Hematopoietic multipotent progenitor cell treated with erythropoietin and hydrocortisone succinate and interleukin-3 and kit ligand, for 17 days (in vitro differentiated cells): ENCODE measurements around the gene ATP2B1.
"Not testable (repeated sequence)": the region's sequence is repeated elsewhere in the genome, so short reads cannot be mapped to it uniquely, and the experiment has no call there.

ENCODE experiments used
- DNase-seq: peaks from one replicate; pipeline ENCODE4 v3.0.0-alpha.2; 2015; ENCODE audit warnings: low spot score

Gene ATP2B1

DNA sequence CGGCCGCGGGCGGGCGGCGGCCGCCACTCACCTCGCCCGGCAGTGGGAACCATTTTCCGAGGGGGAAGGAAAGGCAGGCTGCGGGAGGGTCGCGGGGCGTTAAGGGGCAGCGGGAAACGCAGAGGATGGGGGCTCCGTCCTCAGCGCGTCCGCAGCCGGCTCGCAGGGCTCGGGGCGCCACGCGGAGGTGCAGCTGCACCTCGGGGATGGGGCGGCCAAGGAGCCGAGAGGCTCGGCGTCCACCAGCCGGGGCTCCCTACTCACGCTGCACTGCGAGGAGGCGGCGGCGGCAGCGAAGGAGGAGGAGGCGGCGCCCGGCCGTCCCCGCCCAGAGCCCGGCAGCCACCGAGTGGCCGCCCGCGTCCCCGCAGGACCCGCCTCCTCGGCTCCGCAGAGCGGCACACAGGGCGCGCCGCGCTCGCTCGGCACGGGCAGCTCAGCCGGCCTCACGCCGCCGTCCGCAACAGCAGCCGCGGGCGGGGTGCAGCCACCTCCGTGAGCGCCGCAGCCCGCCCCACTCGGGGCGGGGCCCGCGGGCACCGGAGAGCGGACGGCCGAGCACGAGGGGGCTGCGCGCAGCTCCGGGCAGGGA lies at the start of gene ATP2B1:
ATP2B1 (minus strand) TSS at position 274 of the 592 bp plus-strand sequence. CDS start 52,952 bp downstream, outside the sequence.
- DNase-seq, result peak; percentile 85

DNA sequence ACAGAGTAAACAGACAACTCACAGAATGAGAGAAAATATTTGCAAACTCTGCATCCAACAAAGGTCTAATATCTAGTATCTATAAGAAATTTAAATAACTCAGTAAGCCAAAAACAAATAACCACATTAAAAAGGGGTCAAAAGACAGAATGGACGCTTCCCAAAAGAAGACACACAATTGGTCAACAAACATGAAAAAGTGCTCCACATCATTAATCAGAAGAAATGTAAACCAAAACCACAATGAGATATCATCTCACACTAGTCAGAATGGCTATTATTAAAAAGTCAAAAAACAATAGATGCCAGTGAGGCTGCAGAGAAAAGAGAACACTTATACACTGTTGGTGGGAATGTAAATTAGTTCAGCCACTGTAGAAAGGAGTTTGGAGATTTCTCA lies 49.3 kb upstream of the ATP2B1 start:
- not testable (repeated sequence) for DNase-seq

DNA sequence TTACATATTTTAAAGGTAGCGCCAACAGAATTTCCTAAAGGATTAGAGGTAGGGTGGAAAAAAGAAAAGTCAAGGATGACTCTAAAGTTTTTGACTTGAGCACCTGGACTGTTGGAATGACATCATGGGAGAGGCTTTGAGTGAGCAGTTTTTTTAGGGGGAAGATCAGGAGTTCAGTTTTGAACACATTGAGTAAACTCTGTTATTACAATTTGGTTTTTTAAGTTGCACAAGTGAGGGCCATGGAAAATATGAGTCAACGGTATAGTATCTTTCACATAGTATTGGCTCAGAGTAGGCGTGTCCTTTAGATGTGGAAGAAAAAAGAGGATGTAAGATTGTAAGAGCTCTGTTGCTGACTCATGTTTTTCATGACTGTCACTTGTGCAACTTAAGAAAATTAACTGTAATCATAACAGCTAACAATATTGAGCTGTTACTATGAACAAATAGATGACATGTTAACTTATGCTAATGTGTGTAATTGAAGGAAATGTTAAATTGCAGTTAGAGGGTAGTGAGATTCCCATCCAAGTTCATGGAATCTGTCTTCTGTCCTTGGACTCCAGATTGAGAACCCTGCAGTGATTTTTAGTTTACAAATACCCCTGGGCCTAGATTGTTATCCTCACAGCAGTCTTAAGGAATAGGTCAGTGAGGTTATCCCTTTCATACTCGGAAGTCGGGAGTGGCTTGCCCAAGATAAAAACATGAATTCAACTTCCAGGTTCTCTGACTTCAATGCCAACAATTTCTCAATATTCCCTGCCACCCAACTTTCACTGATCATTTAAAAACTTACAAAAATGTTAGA lies 48.2 kb upstream of the ATP2B1 start:
- DNase-seq, result peak; percentile 74

DNA sequence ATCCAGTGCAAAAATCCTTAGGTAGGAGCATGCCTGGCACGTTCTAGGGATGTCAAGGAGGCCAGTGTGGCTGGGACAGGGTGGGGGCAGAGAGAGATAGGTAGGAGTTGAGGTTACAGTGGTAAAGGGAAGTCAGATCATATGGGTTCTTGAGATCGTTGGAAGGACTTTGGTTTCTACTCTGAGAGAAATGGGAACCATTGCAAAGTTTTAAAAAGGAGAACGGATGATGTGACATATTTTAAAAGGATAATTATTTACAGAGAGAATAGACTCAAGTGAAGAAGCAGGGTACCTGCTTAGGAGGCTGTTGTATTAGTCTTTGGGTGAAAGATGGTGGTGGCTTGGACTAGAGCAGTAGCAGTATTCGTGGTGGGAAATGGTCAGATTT lies 47.6 kb upstream of the ATP2B1 start:
- no peak for DNase-seq

DNA sequence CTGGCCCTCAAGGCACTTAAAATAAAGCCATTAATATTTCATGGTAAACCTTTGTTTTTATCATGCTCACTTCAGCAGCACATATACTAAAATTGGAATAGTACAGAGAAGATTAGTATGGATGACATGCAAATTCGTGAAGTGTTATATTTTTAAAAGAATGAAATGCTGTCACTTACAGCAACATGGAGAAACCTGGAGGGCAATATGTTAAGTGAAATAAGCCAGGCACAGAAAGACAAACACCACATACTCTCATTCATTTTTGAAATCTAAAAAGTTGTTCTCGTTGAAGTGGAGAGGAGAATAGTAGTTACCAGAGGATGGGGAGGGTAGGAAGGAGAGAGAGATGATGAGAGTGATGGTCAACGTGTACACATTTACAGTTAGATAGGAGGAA lies 45.4 kb upstream of the ATP2B1 start:
- DNase-seq, result no peak

DNA sequence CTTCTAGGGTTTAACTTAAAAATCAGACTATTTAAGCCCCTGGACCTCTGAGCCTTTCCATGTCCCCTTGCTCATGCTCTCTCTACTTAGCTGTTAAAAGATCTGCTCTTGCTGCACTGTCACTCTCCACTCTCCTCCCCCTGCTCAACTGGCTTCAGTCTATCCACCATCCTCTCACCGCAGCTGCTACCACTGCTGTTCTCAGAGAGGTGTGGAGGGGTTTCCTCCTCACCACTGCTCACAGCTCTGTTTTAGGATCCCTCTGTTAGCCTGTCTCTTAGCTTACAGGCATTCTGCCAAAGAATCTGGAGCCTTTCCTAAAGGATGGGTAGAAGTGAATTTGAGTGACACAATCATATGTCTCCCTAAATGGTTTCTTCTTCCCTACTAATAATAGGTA lies 43.7 kb upstream of the ATP2B1 start:
- no peak for DNase-seq

DNA sequence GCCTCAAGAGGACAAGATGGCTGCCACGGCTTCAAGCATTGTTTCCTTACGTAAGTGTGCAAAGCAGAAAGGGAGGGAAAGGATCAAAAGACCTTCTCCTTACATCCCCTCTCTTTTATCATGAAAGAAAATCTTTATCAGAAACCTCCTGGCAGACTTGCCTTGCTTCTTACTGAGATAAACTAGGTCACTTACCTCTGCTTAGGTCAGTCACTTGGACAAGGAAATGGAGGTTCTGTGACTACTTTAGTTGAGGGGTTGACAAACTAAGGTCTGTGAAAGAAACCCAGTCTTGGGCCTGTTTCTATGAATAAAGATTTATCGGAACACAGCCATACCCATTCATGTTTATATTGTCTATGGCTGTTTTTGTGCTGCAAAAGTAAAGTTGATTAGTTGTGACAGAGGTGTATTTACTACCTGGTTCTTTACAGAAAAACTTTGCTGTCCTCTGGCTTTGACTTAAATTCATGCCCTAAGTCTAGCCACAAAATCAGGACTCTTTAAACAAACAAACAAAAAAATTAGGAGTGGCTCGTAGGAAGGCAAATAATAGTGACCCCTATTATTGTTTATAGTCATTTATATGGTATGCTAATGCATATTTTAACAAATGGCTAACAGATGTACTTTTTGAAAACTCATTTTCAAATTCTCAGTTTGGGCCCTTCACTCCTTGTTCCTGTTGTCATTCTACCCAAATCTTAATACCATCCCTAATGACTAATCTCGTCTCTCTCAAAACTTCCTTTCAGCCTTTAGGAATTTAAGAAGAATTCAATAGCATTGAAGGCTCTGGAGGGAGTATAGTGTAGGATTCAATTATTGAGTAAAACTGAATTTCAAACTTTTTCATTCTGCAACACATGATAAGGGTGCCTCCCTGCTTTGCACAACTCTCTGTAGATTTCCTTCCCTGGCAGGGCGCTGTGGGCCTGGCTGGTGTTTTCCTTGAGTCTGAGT lies 42.0 kb upstream of the ATP2B1 start:
- no peak for DNase-seq

DNA sequence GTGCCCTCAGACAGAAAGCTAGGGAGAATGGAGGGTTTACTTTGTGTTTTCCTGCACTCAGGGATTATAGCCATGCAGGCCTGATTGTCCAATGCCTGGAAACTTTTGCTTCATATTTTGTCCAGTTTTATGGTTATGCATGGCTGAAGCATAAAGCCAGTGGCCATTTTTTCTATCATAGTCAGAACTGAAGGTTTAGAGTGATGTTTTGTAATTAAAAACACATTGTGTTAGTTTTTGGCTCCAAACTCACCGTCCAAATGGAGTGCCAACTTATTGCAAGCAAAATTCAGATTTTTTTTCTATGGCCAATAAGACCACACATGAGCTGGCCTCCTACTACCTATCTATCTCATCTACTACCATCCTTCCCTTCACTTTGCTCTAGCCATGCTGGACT lies 40.2 kb upstream of the ATP2B1 start:
- DNase-seq, result no peak

DNA sequence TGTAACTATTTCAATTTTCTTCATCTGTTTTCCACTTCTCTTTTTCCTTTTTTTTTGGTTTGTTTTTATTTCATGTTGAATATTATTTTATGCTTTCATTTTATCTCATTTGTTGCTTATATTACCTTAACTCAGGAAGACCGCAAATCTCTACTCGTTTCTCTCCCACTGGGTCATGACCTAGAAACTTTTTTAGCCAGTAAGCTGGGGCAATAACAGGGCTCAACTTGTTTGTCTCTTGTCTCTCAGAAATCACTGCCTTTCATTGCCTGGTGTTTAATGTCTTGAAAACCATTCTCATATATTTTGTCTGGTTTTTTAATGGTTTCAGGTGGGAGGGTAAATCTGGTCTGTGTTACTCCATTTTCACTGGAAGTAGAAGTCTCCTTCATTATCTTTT lies 36.6 kb upstream of the ATP2B1 start:
- no peak for DNase-seq

DNA sequence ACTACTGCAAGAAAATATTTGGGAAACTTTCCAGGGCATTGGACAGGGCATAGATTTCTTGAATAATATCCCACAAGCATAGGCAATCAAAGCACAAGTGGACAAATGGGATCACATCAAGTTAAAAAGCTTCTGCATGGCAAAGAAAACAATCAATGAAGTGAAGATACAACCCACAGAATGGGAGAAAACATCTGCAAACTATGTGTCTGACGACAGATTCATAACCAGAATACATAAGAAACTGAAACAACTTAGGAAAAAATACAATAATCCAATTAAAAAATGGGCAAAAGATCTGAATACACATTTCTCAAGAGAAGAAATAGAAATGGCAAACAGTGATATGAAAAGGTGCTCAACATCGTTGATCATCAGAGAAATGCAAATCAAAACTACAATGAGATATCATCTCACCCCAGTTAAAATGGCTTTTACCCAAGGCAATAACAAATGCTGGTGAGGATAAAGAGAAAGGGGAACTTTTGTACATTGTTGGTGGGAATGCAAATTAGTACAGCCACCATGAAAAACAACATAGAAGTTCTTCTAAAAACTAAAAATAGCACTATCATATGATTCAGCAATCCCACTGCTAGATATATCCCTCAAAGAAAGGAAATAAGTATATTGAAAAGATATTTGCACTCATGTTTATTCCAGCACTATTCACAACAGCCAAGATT lies 33.8 kb upstream of the ATP2B1 start:
- DNase-seq, result no peak

DNA sequence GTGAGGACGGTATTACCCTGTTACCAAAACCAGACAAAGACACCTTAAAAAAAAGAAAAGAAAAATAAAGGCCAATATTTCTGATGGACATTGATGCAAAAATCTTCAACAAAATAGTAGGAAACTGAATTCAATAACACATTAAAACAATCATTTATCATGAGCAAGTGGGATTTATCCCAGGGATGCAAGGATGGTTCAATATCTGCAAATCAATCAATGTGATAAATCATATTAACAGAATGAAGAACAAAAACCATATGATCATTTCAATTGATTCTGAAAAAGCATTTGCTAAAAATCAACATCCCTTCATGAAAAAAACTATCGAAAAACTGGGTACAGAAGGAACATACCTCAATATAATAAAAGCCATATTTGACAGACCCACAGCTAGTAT lies 32.3 kb upstream of the ATP2B1 start:
- DNase-seq, result no peak

DNA sequence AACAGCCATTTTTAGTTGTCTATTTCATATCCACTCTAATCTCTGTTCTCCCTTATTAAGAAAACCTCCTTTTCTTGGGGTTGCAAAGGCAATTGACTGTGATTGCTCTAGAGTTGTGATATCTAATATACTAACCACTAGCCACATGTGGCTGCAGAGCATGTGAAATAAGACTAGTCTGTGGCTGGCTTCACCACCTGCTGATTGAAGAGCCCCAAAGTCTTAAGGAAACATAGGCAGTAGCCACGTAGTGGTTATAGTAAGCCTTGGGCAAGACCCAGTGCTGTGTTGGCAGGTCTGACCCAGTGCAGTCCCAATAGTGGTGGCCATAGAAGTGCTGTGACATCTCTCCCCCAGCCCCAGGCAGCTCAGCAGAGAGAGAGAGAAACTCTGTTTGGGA lies 28.4 kb upstream of the ATP2B1 start:
- no peak for DNase-seq

DNA sequence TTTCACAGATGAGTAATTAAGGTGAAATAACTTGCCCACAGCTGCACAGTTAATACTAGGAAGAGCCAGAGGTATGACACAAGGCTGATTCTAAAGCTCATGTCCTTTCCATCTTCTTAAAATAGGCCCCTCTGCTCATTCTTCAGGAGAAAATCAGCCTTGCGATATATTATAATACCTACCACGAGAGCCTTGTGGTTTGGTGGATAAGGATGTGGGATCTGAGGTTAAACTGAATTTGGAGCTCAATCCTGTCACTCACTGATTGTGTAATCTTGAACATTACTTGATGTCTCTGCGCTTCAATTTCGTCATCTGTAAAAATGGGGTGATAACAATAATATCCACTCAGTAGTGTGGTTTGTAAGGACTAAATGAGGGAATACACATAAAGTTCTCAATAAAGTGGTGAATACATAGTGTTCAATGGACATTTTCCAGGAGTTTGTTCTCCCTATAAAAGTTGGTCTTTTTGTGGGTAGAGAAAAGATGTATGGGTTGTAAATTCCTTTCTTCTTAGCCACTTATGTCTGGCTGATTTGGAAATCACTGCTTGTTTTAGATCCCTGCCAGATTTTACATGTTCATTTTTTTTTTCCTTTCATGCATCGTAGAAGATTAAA lies 25.1 kb upstream of the ATP2B1 start:
- no peak for DNase-seq

DNA sequence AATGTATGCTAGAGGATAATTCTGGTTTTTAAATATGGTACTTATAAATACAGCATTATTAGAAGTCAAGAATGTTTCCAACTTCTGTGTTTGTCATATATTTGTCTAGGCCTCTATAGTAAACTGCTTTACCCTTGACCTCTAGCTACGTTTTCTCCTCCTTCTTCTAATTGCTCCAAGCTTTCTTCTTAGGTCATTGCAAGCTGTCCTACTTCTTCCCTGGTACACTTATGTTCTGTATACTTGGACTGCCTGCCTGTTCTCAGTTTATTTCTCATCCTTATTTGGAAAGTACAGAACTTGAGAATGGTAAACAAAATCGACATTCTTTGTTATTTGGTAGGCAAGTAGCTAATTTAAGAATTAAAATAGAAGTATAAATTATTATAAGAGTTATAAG lies 23.9 kb upstream of the ATP2B1 start:
- DNase-seq, result no peak

DNA sequence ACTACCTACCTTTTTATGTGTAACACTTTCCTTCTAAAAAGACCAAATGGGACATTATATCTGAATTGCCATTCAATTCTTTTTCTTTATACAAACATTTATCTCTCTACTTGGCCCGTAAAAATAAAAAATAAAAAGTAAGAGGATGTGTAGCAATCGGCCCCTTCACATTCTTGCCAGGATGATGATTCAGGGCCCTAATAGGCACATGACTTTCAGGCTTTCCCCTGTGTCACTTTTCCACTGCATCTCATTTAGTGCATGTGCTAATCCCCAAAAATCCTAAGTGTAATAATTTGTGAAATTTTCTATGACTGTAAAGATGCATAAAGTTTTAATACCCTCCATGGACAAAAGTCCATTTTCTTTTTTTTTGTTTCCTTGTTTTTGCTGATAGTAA lies 23.0 kb upstream of the ATP2B1 start:
- DNase-seq, result no peak

DNA sequence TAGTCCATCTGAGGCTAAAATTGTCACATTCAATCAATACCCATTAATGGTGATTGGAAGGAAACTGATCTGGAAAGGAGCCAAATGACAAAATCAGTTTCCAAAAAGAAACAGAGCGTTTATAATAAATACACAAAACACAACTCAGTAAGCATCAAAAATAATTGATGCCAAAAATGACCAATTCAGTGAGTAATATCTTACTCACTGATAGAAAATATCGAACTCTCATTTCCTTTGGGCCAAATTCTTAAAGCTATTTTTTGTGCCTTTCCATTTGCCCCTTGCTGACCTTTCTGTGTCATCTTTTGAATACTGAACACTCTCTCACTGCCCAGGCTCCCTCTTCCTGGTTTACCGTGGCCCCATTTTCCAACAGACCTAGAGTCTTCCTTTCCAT lies 22.5 kb upstream of the ATP2B1 start:
- DNase-seq, result no peak

DNA sequence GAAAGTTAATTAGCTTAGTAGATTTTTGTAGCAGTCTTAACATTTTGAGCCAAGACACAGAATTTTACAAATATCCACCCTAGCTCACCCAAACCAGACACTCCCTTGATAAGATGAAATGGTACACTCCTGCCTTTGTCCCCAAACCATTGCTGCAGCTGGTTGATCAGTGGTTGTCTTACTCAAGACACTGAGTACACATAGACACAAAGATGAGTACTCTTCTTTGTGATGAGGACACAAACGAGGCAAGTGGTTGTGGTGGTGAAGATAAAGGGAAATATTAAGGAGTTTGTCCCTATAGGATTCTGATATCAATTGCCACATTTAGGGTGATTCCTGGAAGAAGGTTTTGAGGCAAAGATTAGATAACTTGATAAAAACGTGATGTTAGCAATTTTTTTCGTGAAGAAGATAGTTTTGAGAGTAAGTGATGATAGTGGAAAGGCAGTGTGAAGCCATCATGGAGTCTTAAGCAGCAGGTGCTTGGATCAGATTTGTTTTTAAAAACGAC lies 21.4 kb upstream of the ATP2B1 start:
- DNase-seq, result no peak

DNA sequence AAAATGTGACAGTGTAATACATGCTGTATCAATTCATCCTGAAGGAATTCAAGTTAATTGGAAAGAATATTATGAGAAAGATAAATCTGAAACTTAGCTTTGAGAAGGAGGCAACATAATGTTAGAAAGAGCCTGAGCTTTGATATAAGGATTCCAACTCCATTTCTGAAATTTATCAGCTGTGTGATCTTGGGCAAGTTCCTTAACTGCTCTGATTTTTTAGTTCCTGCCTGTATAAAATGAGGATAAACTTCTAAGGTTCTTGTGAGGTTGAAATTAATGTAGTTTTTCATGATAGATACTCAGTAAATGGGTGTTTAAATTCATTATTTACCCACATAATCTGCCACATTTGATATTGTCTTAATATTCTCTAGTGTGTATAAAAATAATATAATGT lies 14.6 kb upstream of the ATP2B1 start:
- no peak for DNase-seq

DNA sequence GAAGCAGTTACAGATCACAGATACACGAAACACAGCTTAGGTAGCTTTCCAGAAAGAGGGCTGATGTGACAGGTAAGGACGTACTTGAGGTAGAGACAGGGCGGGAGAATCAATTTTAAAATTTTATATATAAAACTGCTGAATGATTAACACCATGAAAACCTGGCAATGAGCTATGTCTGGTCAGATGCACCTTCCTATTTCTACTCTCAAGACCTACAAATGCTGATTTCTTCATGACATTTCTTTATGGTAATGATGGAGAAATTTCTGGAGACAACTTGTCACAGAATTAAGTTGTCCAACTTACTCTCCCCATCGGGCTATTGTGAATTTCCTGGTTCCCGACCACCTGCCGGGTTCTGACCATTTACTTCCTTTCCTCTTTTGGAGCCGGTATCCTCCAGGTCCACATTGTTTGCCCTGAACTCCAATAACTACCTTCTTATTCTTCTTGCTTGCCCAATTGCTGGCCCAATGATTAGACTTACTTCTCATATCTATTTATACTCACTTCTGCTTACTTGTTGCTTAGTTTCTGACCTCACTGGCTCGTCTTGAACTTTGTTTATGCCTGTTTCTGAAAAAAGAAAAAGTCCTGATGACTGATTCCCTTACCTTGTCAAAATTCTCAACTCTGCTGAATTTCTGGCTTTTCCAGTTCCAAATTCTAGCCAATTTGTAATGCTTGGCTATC lies 12.8 kb upstream of the ATP2B1 start:
- DNase-seq, result no peak

DNA sequence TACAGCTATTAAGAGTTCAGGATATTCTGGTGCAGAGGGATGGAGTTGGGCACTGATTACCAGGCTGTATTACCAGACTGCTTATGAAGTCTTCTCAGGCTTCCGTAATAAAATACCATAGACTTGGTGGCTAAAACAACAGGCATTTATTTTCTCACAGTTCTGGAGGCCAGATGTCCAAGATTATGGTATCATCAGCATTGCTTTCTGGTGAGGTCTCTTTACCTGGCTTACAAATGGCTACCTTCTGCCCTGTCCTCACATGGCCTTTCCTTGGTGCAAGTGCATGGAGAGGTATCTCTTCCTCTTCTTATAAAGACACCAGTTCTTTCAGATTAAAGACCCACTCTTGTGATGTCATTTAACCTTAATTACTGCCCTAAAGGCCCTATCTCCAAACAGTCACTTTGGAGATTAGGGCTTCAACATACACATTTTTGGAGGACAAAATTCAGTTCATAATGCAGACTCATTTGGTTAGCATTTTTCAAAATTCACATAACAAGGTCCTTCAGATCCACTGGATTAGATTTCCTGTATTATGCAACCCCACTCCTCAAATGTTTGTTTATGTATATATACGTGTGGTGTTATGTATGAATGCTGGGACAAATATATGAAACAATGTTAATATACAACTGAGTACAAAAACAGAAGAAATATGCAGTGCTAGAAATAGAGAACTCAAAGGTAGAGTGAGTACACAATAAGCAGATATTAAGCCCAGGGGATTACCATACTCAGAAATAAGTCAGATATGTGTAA lies 9.3 kb upstream of the ATP2B1 start:
- DNase-seq, result no peak
